Spleen (tissue), 7 donors: Measurements from ENCODE around the gene RILPL1.

ENCODE experiments used
- CTCF ChIP-seq, 11 experiments: fragments of 200-600 bp in 7 of 11; fragments of 450-650 bp in 4 of 11; sonication (generic) in 4 of 11; IDR thresholded peaks in 8 of 11; conservative IDR thresholded peaks in 3 of 11; 1 replicate in 7 of 11; 2 replicates in 4 of 11; pipeline versions ENCODE4 v1.4.0 to v1.8.0; 2016 to 2021; ENCODE audit warnings: antibody characterized with exemption in 11 of 11, inconsistent platforms in 4 of 11, mild to moderate bottlenecking in 1 of 11
- POLR2A ChIP-seq, 3 donors: fragments of 450-650 bp; IDR thresholded peaks; one replicate each; pipeline ENCODE4 v1.5.1; 2017; ENCODE audit warnings: antibody characterized with exemption in 3 of 3, mild to moderate bottlenecking in 1 of 3
- donor health status: DM: no; HTN: no; CAD: no; lungs with moderate emphysema.
- donor health status: DM: no; HTN: no; CAD: no.
- donor health status: DM: no; HTN: no; CAD: no.

GRCh38 chr12:123449856-123450255 is 83.7 kb downstream of the RILPL1 start:
- TF ChIP-seq CTCF (IDR thresholded peaks at IDR 0.05 in 8 of 11, conservative IDR thresholded peaks at IDR 0.05 in 3 of 11) (no peak), POLR2A (IDR thresholded peaks at IDR 0.05) (no peak)
